SHP77 treated with DMSO at 0.1 percent for 48 hours (cell line): ENCODE data around the gene CUL7.
A peak's percentile ranks its signal among the peaks of the same experiment; 100 is the strongest.

Experiments
- DNase-seq: peaks from one replicate; lab custom pipeline; 2025; lab: John Stamatoyannopoulos, UW

The CUL7 gene

GRCh38 chr6:43077333-43077809, 23.7 kb upstream of the CUL7 start:
- no peak for DNase-seq

GRCh38 chr6:43076464-43077332, 23.0 kb upstream of the CUL7 start:
- no peak for DNase-seq

- no peak for DNase-seq
Observed at GRCh38 chr6:43075670-43076463, 22.2 kb upstream of the CUL7 start, which contains the start of gene PTK7. PTK7 (plus strand) TSS chr6:43076314; CDS start chr6:43076489, 175 bp downstream.

- DNase-seq: no peak
Observed at GRCh38 chr6:43074847-43075669, 21.4 kb upstream of the CUL7 start.

GRCh38 chr6:43070028-43070632, 16.5 kb upstream of the CUL7 start:
- DNase-seq: peak; percentile 16

GRCh38 chr6:43062818-43063217, 9.2 kb upstream of the CUL7 start:
- no peak for DNase-seq

GRCh38 chr6:43061861-43062260, 8.2 kb upstream of the CUL7 start:
- DNase-seq: no peak

- DNase-seq: no peak
Observed at GRCh38 chr6:43060755-43061633, 7.3 kb upstream of the CUL7 start.

GRCh38 chr6:43060034-43060754, 6.5 kb upstream of the CUL7 start:
- no peak for DNase-seq

GRCh38 chr6:43059168-43060033, 5.8 kb upstream of the CUL7 start, which contains the start of the genes KLC4 and MRPL2:
KLC4 (plus strand) TSS chr6:43059631; CDS start chr6:43061336, 1,705 bp downstream.
MRPL2 (minus strand) TSS chr6:43059434; CDS start chr6:43059381, 53 bp downstream.
- DNase-seq: peak; percentile 96

GRCh38 chr6:43058531-43058930, 4.9 kb upstream of the CUL7 start:
- DNase-seq: no peak

GRCh38 chr6:43055966-43056365, 2.3 kb upstream of the CUL7 start:
- no peak for DNase-seq

GRCh38 chr6:43054206-43054943, 724 bp upstream of the CUL7 start:
- DNase-seq: no peak

GRCh38 chr6:43052842-43053544, 658 bp downstream of the CUL7 start:
- DNase-seq: no peak

- DNase-seq: no peak
Observed at GRCh38 chr6:43052225-43052841, 1.3 kb downstream of the CUL7 start.

- DNase-seq: no peak
Observed at GRCh38 chr6:43050981-43051380, 2.7 kb downstream of the CUL7 start.

- DNase-seq: no peak
Observed at GRCh38 chr6:43047998-43048397, 5.7 kb downstream of the CUL7 start.
